HepG2 (cell line): ENCODE data around the gene ZNRF3.

ENCODE experiments used
- JUNB ChIP-seq: sonication (generic); formaldehyde crosslinking; IDR thresholded peaks from 2 replicates; pipeline ENCODE4 v1.8.0; 2022; ENCODE audit warnings: missing genetic modification reagents, mild to moderate bottlenecking, borderline replicate concordance
- NFIB ChIP-seq: sonication (generic); formaldehyde crosslinking; IDR thresholded peaks from 2 replicates; pipeline ENCODE4 v1.9.0; 2021; ENCODE audit warnings: missing genetic modification reagents, mild to moderate bottlenecking, borderline replicate concordance
- NFYB ChIP-seq: sonication (generic); formaldehyde crosslinking; IDR thresholded peaks from 2 replicates; pipeline ENCODE4 v1.4.0; 2020; ENCODE audit warnings: missing genetic modification reagents
- PPARG ChIP-seq: conservative IDR thresholded peaks from 2 replicates; pipeline ENCODE4 v1.6.1; 2016; ENCODE audit warnings: missing biosample characterization, missing genetic modification reagents
- ZBTB10 ChIP-seq: sonication (generic); formaldehyde crosslinking; IDR thresholded peaks from 2 replicates; pipeline ENCODE4 v1.4.0; 2020; ENCODE audit warnings: missing genetic modification reagents, borderline replicate concordance
- ZFP36 ChIP-seq: fragments of 150-350 bp; IDR thresholded peaks from 2 replicates; pipeline ENCODE4 v1.6.1; 2018; ENCODE audit warnings: borderline replicate concordance, low read length, low read depth; ENCODE audit not compliant: partially characterized antibody

GRCh38 chr22:29078036-29078868 is 194.9 kb downstream of the ZNRF3 start:
- no peak for TF ChIP-seq JUNB (CRISPR knock-in tag)
- no peak for TF ChIP-seq ZBTB10
- TF ChIP-seq NFYB, result no peak
- no peak for TF ChIP-seq PPARG (CRISPR knock-in tag)
- TF ChIP-seq ZFP36, result no peak
- TF ChIP-seq NFIB (CRISPR knock-in tag), result no peak
